Measurements from ENCODE around the gene PRKAG1.

PRKAG1 gene

DNA sequence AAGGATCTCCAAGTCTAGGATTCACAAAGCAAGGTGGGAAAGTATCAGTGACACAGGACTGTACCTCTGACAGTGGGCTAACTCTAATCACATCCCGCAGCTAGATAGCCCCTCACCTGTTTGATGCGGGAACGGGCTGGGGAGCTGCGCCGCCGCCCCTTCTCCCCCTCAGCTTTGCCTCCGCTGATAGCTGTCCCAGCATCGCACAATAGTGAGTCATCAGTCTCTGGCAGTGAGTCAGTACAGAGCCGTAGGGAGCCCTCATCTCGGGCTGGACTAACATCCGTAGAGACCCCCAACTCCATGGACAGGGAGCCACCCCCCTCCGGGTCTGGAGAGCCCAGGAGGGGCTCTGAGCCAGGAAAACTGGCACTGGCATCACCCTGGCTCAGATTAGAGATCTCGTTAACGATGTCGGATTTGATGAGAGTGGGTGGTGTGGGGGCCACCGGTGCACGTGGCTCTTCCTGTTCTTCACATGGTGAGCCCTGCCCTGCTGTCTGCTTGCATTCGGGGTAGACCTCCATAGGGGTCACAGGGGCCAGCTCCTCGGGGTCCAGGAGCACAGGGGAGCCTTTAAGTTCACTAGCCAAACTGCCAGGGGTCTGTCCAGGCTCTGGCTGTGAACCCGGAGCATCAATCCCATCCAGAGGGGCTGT, 31.1 kb upstream of the PRKAG1 start:
- no peak for DNase-seq

DNA sequence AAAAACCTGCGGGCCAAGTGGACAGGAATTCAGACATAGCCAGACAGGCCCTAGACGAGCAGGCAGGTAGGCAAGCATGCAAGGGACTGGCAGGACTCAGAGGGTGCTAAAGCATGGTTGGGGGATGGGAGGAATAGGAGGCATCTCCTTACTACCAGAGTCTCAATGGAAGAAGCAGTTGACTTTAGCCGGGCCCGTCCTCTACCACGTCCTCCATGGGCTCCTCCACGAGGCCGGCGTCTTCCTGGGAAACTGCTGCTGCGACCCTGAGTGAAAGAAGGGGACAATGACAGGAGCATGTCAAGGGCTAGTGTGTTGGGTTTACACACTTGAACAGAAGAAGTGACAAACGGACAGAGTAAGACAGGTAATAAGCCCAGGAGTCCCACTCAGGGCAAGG, 30.4 kb upstream of the PRKAG1 start:
- no peak for DNase-seq

DNA sequence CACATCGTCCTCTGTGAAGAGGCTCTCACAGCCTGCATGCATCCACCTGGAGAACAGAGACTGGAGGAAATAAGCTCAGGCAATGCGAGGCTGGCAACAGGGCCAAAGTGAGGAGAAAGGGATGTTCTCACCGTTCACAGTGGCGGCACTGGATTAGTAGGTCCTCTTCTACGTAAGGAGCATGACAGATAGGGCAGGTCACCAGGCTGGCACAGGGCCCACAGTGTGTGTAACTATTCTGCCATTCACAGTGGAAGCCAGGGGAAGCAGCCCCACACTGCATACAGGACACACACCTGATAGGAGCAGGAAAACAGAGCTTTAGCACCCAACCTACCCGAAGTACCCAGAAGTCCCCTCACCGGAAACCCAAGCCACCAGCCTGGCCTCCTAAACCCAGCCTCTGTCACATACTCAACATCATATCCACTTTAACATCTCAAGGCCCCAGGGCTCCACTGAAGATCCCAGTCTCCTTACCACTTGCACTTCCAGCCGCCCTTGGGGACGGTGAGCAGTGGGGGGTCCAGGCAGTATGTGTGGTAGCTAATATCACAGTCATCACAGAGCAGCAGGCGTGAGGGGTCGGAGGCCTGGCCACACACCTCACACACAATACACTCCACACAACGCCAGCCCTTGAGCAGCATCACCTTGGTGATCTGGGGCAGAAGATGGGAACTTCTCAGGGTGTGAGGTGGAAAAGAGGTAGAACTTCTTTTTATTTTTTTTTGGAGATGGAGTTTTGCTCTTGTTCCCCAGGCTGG, 27.7 kb upstream of the PRKAG1 start:
- DNase-seq: no peak

DNA sequence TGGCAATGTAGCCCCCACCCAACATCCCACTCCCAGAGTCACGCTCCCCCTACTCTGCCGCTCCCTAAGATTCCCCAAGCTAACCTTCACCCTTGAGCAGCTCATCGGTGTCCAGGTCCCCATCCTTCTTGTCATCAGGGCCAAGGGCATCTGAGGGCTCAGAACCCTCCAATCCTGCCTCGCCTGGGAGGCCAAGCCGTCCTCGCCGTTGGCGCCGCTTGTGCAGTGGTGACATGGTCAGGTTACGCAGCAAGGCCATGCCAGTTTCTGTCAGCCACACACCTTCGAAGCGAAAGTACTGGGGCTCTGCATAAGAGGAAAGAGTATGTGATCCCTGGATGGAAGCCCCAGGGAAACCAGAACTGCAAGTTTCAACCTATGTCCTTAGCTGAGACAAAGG, 26.1 kb upstream of the PRKAG1 start:
- no peak for DNase-seq

DNA sequence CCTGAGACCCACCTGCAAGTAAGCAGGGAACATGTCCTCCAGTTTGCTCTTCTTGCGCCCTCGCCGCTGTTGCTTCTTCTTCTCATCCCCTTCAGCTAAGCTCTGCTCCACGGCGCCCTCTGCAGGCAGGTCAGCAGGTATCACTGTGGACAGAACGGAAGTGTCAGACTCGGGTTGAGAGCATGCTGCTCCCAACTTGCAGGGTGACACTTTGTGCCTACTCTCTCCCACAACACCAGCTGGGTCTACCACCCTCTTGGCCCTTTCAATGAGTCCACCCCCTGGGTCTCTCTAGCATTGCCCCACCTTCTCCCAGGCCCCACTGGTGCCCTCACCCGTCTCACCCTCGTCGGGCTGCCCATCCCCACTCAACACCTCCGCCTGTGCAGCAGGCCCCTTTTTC, 25.3 kb upstream of the PRKAG1 start:
- peak; percentile 91 for DNase-seq

DNA sequence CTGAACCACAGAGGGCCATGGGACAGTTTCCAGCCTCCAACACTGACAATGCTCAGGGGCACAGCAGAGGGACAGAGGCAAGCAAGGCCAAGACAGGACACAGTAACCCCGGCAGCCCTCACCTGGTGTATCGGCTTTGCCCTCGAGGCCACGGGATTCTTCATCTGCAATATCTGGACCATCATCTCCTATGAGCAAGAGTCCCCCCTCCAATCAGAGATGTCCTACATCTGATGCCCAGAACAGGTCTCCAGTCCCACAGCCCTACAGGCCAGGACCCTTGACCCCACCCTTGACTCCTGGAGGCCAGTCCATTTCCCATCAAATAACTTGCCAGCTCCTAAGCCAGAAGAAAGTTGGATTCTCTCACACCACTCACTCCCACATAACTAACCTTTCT, 24.7 kb upstream of the PRKAG1 start:
- DNase-seq: no peak

DNA sequence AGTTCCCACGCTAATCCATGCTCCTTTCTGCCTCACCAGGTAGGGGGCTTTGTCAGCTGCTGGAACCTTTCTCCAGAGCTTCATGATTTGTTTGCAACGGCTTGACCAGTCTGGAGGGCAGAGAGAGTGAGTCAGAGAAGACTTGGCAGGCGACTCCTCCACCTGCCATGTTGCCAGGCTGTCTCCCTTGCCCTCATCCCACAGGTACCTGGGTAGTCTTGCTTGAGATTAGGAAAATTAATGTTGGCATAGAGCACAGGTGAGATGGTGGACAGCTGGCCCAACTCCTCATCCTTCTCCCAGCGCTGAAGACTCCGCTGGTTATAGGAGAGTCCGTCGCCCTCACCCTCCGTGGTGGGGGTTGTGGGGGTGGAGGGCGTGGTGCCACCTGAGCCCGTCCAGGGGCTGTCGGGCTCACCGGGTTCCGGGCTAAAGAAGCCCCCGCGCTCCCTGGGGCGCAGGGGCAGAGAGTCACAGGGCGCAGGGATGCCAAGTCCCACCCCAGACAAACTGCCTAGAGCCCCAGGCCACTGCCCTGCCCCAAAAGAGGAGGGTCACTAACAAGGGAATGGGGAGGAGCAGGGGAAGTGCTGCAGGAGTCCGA, 23.4 kb upstream of the PRKAG1 start:
- DNase-seq: no peak

DNA sequence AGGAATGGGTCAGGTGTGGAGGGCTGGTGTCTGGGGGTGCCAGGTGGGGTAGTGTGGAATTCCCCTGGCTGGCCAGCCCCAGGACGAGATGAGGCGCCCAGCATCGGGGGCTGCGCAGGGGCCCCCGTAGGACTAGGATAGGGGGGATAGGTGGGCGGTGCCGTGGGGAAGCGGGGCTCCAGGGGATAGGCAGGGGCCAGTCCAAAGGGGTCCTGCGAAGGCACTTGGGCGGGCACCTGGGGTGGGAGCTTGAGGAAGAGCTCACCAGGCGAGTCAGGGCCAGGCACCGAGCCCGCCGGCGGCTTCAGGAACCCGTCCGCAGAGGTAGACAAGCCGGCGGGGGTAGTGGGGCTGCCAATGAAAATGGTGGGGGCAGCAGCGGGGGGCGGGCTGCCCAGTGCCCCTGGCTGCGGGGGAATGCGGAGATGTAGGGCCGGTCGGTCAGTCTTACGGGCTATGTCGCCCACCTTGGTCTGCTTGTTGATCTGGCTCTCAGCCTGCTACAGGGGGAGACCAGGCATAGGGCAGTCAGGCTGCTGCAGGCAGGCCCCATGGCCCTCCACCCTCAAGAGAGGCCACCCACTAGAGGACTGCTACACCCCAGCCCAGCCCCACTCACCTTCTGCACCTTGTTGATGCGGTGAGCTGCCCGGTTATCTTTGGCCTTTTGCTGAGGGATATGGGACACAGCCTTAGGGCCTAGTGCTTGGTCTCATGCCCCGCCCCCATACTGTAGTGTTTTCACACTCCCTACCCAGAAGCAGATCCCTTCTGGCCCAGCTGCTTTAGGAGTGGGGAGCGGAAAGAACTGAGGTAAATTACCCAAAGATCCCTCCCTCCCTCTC, 22.7 kb upstream of the PRKAG1 start:
- DNase-seq: no peak

DNA sequence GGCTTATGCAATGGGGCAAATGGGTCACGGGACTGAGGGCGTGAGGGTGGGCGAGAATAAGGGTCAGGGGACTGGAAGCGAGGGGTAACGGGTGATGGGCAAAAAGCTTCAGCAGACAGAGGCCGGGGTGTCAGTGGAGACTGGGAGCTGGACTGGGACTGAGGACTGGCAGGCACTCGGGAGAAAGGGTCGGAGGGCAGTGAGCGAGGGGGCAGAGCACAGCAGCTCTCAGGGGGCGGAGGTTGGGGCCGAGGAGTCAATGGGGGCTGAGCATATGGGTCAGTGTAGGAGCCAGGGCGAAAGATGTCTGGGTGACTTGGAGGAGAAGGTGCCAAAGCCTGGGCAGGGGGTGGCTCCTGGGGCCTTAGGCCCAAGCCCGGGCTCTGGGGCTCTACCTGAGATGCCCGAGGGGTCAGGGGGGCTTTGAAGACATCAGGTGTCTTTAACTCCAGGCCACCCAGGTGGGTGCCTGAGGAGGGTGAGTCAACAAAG, 21.8 kb upstream of the PRKAG1 start:
- DNase-seq: no peak

DNA sequence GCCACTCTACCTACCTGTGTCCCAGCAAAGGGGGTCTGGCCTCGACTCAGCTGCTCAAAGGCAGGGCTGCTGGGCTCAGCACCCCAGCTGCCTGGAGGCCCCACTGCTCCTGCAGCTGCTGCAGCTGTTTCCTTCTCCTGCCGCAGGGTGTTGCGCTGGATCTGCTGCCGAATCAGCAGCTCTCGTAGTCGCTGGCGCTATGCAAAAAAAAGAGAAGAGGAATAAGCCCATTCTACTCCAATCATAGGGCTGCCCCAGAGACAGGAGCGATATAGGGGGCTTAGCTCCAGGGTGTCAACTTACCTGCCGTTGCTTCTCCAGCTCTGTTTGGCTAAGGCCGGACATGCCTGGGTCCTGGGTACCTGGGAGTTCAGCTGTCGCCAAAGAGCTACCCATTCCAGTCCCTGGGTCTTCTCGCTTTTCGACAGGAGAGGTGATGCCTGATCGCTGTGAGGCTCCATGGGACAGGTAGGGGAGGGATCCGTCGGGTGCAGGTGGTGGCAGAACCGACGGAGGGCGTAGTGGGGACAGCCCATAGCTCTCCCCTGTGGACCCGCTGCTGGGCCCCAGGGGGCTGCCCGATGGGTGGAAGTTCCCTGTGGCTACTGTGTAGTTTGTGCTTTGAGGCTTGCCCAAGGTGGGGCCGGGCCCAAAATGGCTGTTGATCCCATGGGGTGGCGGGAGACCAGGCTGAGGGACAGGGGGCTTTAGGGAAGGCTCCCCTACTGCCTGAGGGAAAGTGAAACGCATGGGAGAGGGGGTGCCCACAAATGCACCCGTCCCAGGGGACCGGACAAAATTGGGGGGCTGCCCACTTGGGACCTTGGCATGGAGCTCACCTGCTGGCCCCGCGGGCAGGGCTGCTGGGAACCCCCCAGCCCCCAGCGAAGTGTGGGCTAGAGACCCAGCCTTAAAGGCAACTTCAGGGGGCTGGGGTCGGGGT, 21.1 kb upstream of the PRKAG1 start:
- no peak for DNase-seq

DNA sequence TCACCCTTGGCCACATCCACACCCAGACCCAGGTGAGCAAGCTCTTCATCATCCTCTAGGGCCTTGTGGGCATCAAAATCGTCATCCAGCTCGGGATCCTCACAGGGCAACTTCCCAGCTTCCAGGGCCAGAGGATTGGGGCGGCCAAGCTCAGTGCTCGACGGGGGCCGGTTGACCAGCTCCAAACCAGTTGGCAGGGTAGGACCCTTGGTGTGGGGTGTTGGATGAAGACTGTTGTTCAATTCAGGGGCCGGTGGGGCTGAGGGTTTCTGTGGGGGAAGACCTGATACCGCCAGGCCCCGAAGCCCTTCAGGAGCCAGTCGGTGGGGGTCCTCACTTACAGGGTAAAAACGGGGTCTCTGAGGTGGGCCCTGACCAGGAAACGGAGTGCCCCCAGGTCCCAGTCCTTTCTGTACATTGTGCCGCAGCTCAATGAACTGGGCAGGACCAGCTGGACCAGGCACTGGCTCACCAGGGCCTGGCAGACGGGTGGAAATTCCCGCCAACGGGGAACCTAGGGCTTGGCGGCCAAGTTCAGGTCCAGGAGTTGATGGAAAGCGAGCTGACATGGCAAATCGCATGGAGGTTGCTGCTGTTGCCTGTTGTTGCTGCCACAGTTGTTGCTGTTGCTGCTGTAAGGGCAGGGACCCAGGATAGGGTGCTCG, 19.8 kb upstream of the PRKAG1 start:
- no peak for DNase-seq

DNA sequence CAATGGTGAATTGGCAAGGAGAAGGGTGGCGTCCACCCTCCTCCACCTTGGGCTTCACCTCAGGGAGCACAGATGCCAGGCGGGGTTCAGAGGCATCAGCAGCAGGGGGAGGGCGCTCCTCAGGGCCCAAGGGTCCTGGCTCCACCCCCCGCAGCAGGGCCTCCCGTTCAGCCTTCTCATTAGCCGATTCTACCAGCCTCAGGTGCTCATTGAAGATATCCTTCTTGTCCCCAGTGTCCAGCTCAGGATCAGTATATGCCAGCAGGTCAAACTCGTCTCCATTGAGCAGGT, 19.3 kb upstream of the PRKAG1 start:
- DNase-seq: no peak

DNA sequence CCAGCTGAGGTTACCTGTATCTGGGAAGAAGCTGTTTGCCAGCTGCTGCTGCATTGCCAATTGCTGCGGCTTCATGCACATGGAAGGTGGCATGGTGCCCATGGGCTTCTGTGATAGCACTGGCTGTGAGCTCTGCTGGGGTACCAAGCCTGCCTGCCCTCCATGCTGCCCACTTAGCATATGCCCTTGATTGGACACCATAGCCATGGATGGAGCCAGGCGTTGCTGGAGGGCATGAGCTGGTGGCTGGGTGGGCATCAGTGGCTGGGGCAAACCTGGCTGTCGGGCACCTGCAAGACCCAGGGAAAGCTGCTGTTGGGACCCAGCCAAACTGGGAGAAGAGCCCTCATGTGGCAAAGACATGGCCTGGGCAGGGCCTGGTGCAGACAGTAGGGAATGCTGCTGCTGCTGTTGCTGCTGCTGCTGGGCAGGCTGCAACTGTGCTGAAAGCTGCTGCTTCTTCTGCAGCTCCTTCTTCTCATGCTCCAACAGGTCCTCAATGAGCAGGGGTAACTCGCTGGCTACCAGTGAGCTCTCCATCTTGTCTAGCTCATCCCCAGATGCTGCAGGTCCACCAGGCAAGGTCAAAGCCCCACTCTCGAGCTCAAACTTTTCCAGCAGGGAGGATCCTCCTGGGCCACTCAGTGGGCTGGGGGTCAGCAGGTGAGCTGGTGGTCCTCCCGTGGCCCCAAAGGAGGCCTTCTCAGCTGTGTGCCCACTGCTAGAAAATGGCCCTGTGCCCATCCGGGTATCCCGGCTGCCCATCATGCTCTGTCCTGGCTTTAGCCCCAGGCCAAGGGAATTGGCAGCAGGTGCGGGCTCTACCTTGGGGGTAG, 18.8 kb upstream of the PRKAG1 start:
- DNase-seq: no peak

DNA sequence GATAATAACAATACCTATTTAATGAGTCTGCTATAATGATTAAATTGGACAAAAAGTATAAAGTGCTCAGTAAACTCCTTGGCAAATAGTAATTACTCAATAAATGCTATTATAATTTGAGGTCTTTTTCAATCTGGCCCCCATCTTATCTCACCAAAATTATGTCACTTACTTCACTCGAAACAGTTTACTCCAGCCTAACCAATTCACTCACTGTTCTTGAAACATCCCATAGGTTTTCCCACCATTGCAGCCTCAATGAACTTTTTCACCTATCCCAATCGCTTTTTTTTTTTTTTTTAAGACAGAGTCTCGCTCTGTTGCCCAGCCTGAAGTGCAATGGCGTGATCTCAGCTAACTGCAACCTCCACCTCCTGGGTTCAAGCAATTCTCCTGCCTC, 17.5 kb upstream of the PRKAG1 start:
- no peak for DNase-seq

DNA sequence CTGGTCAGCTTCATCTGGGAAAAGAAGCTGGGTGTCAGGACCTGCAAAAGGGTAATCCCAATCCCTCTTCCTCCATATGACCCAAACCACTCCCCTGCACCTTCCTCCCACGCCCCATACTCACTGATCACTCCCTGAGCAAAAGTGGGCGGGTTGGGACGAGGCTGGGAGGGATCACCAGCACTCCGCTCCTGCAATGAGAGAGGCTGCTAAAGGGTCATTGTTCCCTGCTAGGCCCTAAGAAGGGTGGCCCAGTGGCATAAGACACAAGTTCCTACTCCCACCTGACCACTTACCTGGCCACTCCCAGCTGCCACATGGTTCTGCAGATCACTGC, 15.7 kb upstream of the PRKAG1 start:
- no peak for DNase-seq

DNA sequence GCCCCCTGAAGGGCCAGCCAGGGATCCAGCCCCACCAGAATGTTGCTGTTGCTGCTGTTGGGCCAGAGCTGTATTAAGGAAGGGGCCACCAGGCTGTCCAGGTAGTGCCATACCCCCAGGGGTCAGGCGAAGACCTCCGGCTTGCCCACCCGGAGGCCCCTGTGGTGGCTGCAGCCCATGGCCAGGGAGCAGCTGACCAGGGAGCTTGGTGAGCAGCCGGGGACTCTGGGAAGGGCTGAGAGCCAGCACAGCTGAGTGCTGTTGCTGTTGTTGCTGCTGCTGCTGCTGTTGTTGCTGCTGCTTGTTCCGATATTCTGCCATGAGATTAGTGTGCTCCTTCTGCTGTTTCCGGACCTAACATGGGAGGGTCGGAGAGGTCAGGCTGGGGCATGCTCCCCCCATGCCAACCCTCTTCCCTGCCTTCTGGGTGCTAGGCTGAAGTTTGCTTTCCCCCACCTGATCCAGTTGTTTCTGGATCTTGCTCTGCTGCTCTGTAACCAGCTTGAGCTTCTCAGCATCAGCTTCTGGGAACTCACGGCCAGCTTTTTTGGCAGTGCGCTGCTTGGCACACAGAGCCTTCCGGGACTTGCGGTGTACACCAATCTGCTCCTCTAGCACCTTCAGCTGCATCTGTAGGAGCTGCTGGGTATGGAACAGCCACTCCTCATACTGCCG, 15.2 kb upstream of the PRKAG1 start:
- DNase-seq: no peak

DNA sequence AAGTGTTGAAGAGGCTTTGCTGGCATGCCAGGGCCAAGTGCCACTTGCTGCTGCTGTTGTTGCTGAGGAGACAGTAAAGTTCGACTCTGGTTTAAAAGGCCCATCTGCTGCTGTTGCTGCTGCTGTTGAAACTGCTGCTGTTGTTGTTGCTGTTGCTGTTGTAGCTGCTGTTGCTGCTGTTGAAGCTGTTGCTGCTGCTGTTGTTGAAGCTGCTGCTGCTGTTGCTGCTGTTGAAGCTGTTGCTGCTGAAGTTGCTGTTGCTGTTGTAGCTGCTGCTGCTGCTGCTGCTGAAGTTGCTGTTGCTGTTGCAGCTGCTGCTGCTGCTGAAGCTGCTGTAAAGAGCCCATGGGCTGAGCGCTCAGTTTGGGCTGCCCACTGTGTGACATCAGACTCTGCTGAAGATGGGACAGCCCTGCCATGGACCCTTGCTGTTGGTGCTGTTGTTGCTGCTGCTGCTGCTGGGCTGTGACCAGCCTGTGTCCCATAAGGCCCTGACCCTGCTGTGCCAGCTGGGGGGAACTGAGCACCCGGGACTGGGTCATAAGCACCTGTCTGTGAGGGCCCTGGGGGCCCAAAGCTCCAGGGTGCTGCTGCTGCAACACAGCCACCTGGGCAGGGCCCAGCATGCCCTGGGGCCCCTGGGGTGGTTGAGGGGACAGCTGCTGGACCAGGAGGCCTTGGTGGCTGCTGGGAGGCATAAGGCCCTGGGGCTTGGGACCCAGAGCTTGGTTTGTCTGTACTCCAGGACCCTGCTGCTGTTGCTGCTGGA, 14.3 kb upstream of the PRKAG1 start:
- DNase-seq: peak; percentile 61

DNA sequence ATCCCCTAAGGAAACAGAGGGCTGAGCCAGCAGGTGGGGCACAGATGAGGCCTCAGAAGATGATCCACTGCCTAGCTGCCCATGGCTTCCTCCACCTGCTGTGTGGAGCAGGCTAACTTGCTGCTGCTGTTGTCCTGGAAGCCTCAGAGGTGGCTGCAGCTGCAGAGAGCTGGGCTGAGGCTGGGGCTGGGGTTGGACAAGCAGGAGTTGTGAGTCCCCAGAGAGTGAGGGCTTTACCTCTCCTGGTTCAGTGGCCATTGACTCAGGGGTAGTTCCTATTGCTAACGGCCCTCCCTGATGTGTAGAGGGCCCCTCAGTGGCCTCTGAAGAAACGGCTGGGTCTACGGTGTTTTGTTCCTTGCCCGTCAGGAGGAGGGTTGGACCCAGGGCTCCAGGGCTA, 13.7 kb upstream of the PRKAG1 start:
- no peak for DNase-seq

DNA sequence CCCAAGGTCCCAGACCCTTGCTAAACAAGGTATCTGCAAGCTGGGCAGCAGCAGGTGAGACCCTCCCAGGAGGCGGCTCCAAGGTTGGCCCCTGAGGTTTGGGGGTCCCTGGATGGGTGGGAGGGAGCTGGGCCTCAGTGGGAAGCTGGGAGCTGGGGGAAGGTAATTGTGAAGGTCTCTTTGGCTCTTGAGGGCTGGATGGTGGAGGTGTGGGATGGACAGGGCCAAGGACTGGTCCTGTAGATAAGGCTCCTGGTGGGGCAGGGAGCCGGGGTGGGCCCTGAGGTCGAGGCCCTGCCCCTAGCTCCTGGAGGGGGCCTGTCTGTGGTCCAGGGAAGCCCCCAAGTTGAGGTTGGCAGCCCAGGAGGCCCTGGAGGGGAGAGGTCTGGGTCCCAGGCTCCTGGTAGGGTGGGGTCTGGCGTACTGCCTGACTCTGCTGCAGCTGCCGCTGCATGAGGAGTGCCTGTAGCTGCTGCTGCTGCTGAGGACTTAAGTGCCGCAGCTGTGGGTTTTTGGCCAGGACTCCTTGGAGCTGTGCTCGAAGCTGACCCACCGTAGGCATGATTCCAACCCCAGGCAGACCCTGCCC, 13.1 kb upstream of the PRKAG1 start:
- DNase-seq: no peak
